Psoas muscle (tissue), 8 donors: ENCODE results near the gene PTPRD. TPM values are rescaled to one million over a fixed set of nuclear protein-coding genes. Genes with fewer than 3 reads are reported as not detected.

Experiments used
- ATAC-seq, 4 donors: fragments of 200-7000 bp; cut with Tn5 transposase; one replicate each; pipeline ENCODE4 v1.9.1; 2020; ENCODE audit warnings: moderate library complexity in 3 of 4, mild to moderate bottlenecking in 2 of 4
- DNase-seq, 2 donors: peaks; one replicate each; pipeline ENCODE4 v3.0.0-alpha.2; 2020
- H3K27ac ChIP-seq: fragments of 200-600 bp; one replicate; pipeline ENCODE4 v1.8.0; 2022
- H3K27me3 ChIP-seq, 3 donors: fragments of 200-600 bp in 1 of 3; one replicate each; pipeline versions ENCODE4 v1.6.1 to v1.8.0; 2013 to 2022; ENCODE audit warnings: low read length in 2 of 3, mild to moderate bottlenecking in 2 of 3, moderate library complexity in 1 of 3; ENCODE audit not compliant: insufficient read depth in 3 of 3
- H3K36me3 ChIP-seq, 2 donors: fragments of 200-600 bp in 1 of 2; one replicate each; pipeline versions ENCODE4 v1.6.1 to v1.8.0; 2013 to 2022; ENCODE audit warnings: low read depth in 1 of 2, mild to moderate bottlenecking in 1 of 2, moderate library complexity in 1 of 2; ENCODE audit not compliant: insufficient read depth in 1 of 2
- H3K4me1 ChIP-seq: fragments of 200-600 bp; one replicate; pipeline ENCODE4 v1.8.0; 2022
- H3K4me3 ChIP-seq: fragments of 200-600 bp; one replicate; pipeline ENCODE4 v1.8.0; 2022; ENCODE audit warnings: mild to moderate bottlenecking
- H3K9me3 ChIP-seq: fragments of 200-600 bp; one replicate; pipeline ENCODE4 v1.8.0; 2022
- CTCF ChIP-seq: fragments of 200-600 bp; IDR thresholded peaks from one replicate; pipeline ENCODE4 v1.8.0; 2022; ENCODE audit warnings: antibody characterized with exemption
- WGBS, 3 donors: extraction: QIAGEN DNeasy Blood & Tissue Kit; methylation state at CpG; one replicate each; pipeline versions ENCODE4 v1.1.6 to v1.1.7; 2013; 5-methylcytosine and 5-hydroxymethylcytosine counted together
- intact Hi-C, 2 donors: fragments of 100-400 bp; cut with DNase I; formaldehyde crosslinking; loops; one replicate each; pipeline versions ENCODE4 v1.11.0 to v1.14.2; 2022
- polyA plus RNA-seq, 3 donors: library from polyadenylated mRNA; stranded (reverse); fragments of 200-250 nt; gene quantifications; one replicate each; pipeline ENCODE4 v1.2.3, GENCODE V29; 2013
- total RNA-seq, 4 donors: library from RNA; stranded (reverse); fragmentation: NEBNext Ultra II Directional in 2 of 4; extraction: Animal tissue kit (Norgen Biotek cat#: 25700) in 2 of 4; gene quantifications; one replicate each; pipeline versions ENCODE4 v1.2.1 to v1.2.4, GENCODE V29; 2021 to 2023
- donor health status: healthy with polysubstance abuse.
- donor health status: DM: no; HTN: no; CAD: no; lungs with moderate emphysema.
- donor health status: Bipolar disorder and iron deficiency.
- donor health status: healthy.
- donor health status: DM: yes; HTN: yes; CAD: no.
- donor health status: DM: no; HTN: no; CAD: no.
- donor health status: DM: no; HTN: no; CAD: no.
- donor health status: DM: yes; HTN: yes; CAD: no.

PTPRD gene
- total and polyA plus RNA-seq, 7 donors, result 0.44 to 3.1 (median 0.91) TPM

- H3K27ac ChIP-seq, result no peak overlapping the region
- DNase-seq, result no peak
- ATAC-seq, result no peak
These were observed 2315.8 kb downstream of the PTPRD start for GRCh38 chr9:8297047-8297446.

GRCh38 chr9:8292657-8293056 is 2320.1 kb downstream of the PTPRD start:
- WGBS, 3 donors, result 36 to 60% (median 39%) methylated on average over 4 of the region's 4 CpGs
- no peak for TF ChIP-seq CTCF
- H3K27ac ChIP-seq, result no peak overlapping the region
- no peaks in the 10 kb centered on the region for H3K27me3 ChIP-seq
- H3K36me3 ChIP-seq, result no peaks in the 10 kb centered on the region
- no peaks in the 10 kb centered on the region for H3K4me1 ChIP-seq
- no peak for ATAC-seq
- no peaks in the 10 kb centered on the region for H3K9me3 ChIP-seq
- H3K4me3 ChIP-seq, result no peak overlapping the region
- intact Hi-C loops, result no loop called here
- DNase-seq, result no peak

More at GRCh38 chr9:8297047-8297446, 2315.8 kb downstream of the PTPRD start:
- no peaks in the 10 kb centered on the region for H3K4me1 ChIP-seq
- intact Hi-C loops, result no loop called here
- TF ChIP-seq CTCF, result no peak
- H3K27me3 ChIP-seq, result no peaks in the 10 kb centered on the region
- no peaks in the 10 kb centered on the region for H3K9me3 ChIP-seq
- WGBS, 3 donors, result 85 to 87% (median 87%) methylated on average over 3 of the region's 3 CpGs
- H3K36me3 ChIP-seq, result no peaks in the 10 kb centered on the region
- no peak overlapping the region for H3K4me3 ChIP-seq

- intact Hi-C loops, result no loop called here
- no peaks in the 10 kb centered on the region for H3K27me3 ChIP-seq
- H3K27ac ChIP-seq, result no peak overlapping the region
- no peaks in the 10 kb centered on the region for H3K36me3 ChIP-seq
- ATAC-seq (no peak), DNase-seq (no peak)
- no peak for TF ChIP-seq CTCF
- H3K9me3 ChIP-seq, result no peaks in the 10 kb centered on the region
- H3K4me1 ChIP-seq, result no peaks in the 10 kb centered on the region
- H3K4me3 ChIP-seq, result no peak overlapping the region
- WGBS, 3 donors, result 77 to 88% (median 79%) methylated on average over 2 of the region's 2 CpGs
These were observed 2323.1 kb downstream of the PTPRD start for GRCh38 chr9:8289681-8290080.

- TF ChIP-seq CTCF, result no peak
- intact Hi-C loops, result no loop called here
- H3K27ac ChIP-seq, result no peak overlapping the region
- H3K27me3 ChIP-seq, result no peaks in the 10 kb centered on the region
- H3K9me3 ChIP-seq, result no peaks in the 10 kb centered on the region
- WGBS, 3 donors, result 61 to 75% (median 68%) methylated on average over 2 of the region's 2 CpGs
- H3K36me3 ChIP-seq, result no peaks in the 10 kb centered on the region
- no peak for DNase-seq
- H3K4me3 ChIP-seq, result no peak overlapping the region
- ATAC-seq, result no peak
- H3K4me1 ChIP-seq, result no peaks in the 10 kb centered on the region
These were observed 2324.8 kb downstream of the PTPRD start for GRCh38 chr9:8287970-8288369.

GRCh38 chr9:8287501-8287900 is 2325.3 kb downstream of the PTPRD start:
- intact Hi-C loops, result no loop called here
- no peak for TF ChIP-seq CTCF
- Histone ChIP-seq H3K4me1 (no peaks in the 10 kb centered on the region), H3K9me3 (no peaks in the 10 kb centered on the region), H3K27me3 (no peaks in the 10 kb centered on the region), H3K36me3 (no peaks in the 10 kb centered on the region), H3K4me3 (no peak overlapping the region), H3K27ac (no peak overlapping the region)
- 82 to 91% (median 89%) methylated on average over 2 of the region's 2 CpGs for WGBS, 3 donors
- no peak for ATAC-seq
- no peak for DNase-seq
